HG03039 (cell line): ENCODE results near the gene ARHGEF18.
"Not testable (repeated sequence)": the region's sequence is repeated elsewhere in the genome, so short reads cannot be mapped to it uniquely, and the experiment has no call there.

Experiments used
- ATAC-seq: cut with Tn5 transposase; IDR thresholded peaks from one replicate; pipeline ENCODE4 v1.9.1; 2021; ENCODE audit warnings: mild to moderate bottlenecking, moderate library complexity; ENCODE audit not compliant: unreplicated experiment

ARHGEF18 gene

GRCh38 chr19:7346488-7346971 is 2.2 kb upstream of the ARHGEF18 start:
- ATAC-seq = no peak

GRCh38 chr19:7346997-7347396 is 1.7 kb upstream of the ARHGEF18 start:
- ATAC-seq = not testable (repeated sequence)

GRCh38 chr19:7349231-7349591 is 474 bp downstream of the ARHGEF18 start:
- no peak for ATAC-seq

GRCh38 chr19:7349961-7350711 is 1.4 kb downstream of the ARHGEF18 start:
- no peak for ATAC-seq

- ATAC-seq = no peak
These were observed 3.1 kb downstream of the ARHGEF18 start for GRCh38 chr19:7351861-7352260.

GRCh38 chr19:7355151-7355820 is 6.5 kb downstream of the ARHGEF18 start:
- no peak for ATAC-seq

- ATAC-seq = no peak
These were observed 7.1 kb downstream of the ARHGEF18 start for GRCh38 chr19:7355871-7356270.

GRCh38 chr19:7356899-7357627 is 8.3 kb downstream of the ARHGEF18 start:
- ATAC-seq = no peak

- ATAC-seq = no peak
These were observed 9.4 kb downstream of the ARHGEF18 start for GRCh38 chr19:7358102-7358597.

- no peak for ATAC-seq
These were observed 11.8 kb downstream of the ARHGEF18 start for GRCh38 chr19:7360393-7360984.

GRCh38 chr19:7363225-7363624 is 14.5 kb downstream of the ARHGEF18 start:
- no peak for ATAC-seq

- no peak for ATAC-seq
These were observed 18.1 kb downstream of the ARHGEF18 start for GRCh38 chr19:7366701-7367420.

GRCh38 chr19:7368456-7368855 is 19.7 kb downstream of the ARHGEF18 start:
- no peak for ATAC-seq

GRCh38 chr19:7368866-7369265 is 20.1 kb downstream of the ARHGEF18 start:
- ATAC-seq = not testable (repeated sequence)

GRCh38 chr19:7370546-7370945 is 21.8 kb downstream of the ARHGEF18 start:
- no peak for ATAC-seq

- no peak for ATAC-seq
These were observed 22.3 kb downstream of the ARHGEF18 start for GRCh38 chr19:7371001-7371400.

- ATAC-seq = no peak
These were observed 24.1 kb downstream of the ARHGEF18 start for GRCh38 chr19:7372810-7373209.

GRCh38 chr19:7373862-7374261 is 25.1 kb downstream of the ARHGEF18 start:
- no peak for ATAC-seq

GRCh38 chr19:7376151-7376852 is 27.6 kb downstream of the ARHGEF18 start:
- ATAC-seq = no peak

GRCh38 chr19:7377196-7377595 is 28.5 kb downstream of the ARHGEF18 start:
- ATAC-seq = no peak
